Measurements from ENCODE around the gene HELZ. TPM values are rescaled to one million over a fixed set of nuclear protein-coding genes. Genes with fewer than 3 reads are reported as not detected.

Gene HELZ
- total RNA-seq, 4 donors from 2014 or later = 63.5 to 123 (median 87.6) TPM

DNA sequence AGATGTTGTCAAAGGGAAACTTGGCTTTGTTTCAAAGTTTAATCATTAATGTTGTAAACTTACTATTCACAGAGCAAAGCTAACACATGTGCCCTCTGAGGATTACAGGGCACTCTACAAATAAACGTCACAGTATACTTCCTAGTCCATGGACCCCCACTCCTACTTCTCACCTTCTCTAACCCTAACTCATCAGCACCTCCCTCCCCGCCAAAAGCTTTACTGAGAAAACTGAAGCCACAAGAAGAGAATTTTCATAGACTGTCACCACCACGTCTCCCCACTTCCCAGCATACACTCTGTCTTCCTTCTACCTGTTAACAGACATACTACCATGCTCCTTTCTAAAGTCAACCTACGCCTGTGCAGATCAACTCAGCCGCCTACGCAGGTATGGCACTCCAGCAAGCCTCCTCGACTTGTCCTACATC is 29.0 kb downstream of the HELZ start:
- ATAC-seq (ENCODE audit: low FRiP score) = no peak
- TF ChIP-seq, protein P1, sequence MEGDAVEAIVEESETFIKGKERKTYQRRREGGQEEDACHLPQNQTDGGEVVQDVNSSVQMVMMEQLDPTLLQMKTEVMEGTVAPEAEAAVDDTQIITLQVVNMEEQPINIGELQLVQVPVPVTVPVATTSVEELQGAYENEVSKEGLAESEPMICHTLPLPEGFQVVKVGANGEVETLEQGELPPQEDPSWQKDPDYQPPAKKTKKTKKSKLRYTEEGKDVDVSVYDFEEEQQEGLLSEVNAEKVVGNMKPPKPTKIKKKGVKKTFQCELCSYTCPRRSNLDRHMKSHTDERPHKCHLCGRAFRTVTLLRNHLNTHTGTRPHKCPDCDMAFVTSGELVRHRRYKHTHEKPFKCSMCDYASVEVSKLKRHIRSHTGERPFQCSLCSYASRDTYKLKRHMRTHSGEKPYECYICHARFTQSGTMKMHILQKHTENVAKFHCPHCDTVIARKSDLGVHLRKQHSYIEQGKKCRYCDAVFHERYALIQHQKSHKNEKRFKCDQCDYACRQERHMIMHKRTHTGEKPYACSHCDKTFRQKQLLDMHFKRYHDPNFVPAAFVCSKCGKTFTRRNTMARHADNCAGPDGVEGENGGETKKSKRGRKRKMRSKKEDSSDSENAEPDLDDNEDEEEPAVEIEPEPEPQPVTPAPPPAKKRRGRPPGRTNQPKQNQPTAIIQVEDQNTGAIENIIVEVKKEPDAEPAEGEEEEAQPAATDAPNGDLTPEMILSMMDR (IDR thresholded peaks at IDR 0.05) = no peak
- no peak for DNase-seq (ENCODE audit: low spot score)

- DNase-seq (ENCODE audit: low spot score) = no peak
- no peak for ATAC-seq (ENCODE audit: low FRiP score)
- TF ChIP-seq, protein P1 (IDR thresholded peaks at IDR 0.05) = no peak
Observed at GRCh38 chr17:67212714-67213417, 32.1 kb downstream of the HELZ start.

DNA sequence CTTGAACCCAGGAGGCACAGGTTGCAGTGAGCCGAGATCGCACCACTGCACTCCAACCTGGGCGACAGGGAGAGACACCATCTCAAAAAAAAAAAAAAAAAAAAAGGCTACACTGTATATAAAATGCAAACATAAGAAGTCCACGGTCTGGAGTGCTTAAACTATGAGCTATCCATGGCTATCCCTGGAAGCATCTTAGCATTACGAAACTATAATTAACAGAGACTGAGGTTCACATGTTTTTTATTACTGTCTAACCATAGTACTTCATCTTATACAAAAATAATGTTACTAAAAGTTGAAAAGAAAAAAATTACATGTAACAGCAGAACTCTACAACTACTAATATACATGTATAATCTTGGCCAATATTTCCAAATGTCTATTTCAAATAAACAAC is 32.8 kb downstream of the HELZ start:
- no peak for DNase-seq (ENCODE audit: low spot score)
- ATAC-seq (ENCODE audit: low FRiP score) = no peak
- TF ChIP-seq, protein P1 (IDR thresholded peaks at IDR 0.05) = no peak

DNA sequence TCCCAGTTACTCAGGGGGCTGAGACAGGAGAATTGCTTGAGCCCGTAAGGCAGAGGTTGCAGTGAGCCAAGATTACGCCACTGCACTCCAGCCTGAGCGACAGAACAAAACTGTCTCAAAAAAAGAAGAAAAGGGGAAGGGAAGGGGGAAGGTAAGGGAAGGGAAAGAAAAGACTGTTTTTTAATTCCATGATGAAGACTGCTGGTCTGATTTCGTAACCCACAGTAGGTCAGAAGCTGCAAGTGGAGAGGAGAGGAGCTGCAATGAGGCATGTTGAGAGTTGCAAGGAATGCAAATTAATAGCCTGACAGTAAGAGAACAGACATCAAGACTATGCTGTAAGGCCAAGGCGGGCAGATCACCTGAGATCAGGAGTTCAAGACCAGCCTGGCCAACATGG is 33.3 kb downstream of the HELZ start:
- DNase-seq (ENCODE audit: low spot score) = no peak
- TF ChIP-seq, protein P1 (IDR thresholded peaks at IDR 0.05) = no peak
- ATAC-seq (ENCODE audit: low FRiP score) = no peak

GRCh38 chr17:67210915-67211314 is 34.1 kb downstream of the HELZ start:
- ATAC-seq (ENCODE audit: low FRiP score) (no peak), DNase-seq (ENCODE audit: low spot score) (no peak)
- TF ChIP-seq, protein P1 (IDR thresholded peaks at IDR 0.05) = no peak

DNA sequence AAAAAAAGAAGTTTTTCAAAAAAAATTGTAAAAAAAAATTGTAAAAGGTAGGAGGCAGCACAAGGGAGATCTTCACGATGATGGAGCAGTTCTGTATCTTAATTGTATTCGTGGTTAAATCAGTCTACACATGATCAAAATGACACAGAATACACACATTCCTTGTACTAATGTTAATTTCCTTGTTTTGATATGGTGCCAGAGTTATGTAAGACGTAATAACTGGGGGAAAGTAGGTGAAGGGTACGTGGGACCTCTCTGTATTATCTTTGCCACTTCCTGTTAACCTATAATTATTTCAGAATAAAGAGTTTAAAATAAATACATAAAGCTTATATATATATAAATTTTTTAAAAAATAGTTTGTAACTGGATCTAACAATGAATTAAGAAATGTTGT is 36.8 kb downstream of the HELZ start:
- TF ChIP-seq, protein P1 (IDR thresholded peaks at IDR 0.05) = no peak
- no peak for ATAC-seq (ENCODE audit: low FRiP score)
- DNase-seq (ENCODE audit: low spot score) = no peak

GRCh38 chr17:67203818-67204217 is 41.2 kb downstream of the HELZ start:
- ATAC-seq (ENCODE audit: low FRiP score) = no peak
- TF ChIP-seq, protein P1 (IDR thresholded peaks at IDR 0.05) = no peak
- no peak for DNase-seq (ENCODE audit: low spot score)
